Activated T-cell treated with anti-CD3 and anti-CD28 coated beads for 4 hours (primary cell): ENCODE results near the gene LINC00237.

Source experiments
- DNase-seq: peaks from one replicate; pipeline ENCODE4 v3.0.0-alpha.2; 2020

The LINC00237 gene

GRCh38 chr20:21106171-21107017, at the start of gene LINC00237:
Gene LINC00237, minus strand, starts transcription at chr20:21106358.
- no peak for DNase-seq

DNA sequence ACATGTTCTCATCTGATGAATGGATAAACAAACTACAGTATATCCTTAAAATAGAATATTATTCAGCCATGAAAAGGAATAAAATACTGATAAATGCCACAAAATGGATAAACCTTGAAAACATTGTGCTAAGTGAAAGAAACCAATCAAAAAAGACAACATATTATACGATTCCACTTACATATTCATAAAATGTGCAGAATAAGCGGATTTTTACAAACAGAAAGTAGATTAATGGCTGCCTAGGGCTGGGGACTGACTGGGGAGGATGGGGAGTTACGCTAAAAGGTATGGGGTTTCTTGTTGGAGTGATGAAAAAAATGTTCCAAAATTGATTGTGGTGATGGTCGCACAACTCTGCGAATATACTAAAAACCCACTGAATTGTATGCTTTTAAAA, 49.1 kb upstream of the LINC00237 start:
- DNase-seq, result no peak

- no peak for DNase-seq
Observed at GRCh38 chr20:21154692-21155091, 48.5 kb upstream of the LINC00237 start.

- DNase-seq, result no peak
Observed at GRCh38 chr20:21151791-21152190, 45.6 kb upstream of the LINC00237 start.

DNA sequence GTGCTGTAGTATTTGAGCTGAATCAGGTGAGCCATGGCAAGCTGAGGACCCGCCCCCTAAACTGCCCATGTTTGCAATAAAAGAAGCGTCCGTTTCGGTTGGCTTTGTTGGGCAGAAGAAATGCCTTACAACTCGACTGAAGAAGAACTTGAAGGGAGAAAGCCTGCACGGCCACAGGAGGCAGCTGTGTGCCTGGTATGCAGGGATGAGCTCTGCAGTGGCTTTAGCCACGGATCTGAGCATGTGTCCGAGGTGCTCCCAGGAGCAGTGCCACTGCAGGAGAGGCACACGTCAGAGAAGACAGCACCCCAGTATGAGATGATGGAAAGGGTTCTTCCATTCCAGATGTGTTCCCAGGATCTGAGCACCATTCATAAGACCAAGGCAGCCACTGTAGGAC, 43.2 kb upstream of the LINC00237 start:
- DNase-seq, result no peak

- DNase-seq, result no peak
Observed at GRCh38 chr20:21147593-21147992, 41.4 kb upstream of the LINC00237 start.

DNA sequence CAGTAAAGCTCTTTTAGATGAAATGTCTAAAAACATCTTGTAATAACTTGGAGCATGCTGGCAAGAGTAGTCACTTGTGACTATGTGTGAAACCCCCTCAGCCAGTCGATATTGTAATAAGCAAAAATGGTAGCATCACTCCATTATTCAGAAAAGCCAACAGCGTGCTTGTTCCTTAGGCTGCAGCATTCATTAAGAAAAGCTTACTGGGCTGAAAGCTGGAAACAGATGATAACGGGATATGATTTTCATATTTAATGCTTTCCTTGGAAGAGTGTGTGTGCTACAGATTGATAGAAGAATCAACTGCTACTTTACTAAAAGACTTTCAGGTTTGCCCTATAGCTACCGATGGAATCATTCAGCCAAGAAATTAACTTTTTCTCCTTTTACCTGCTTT, 40.1 kb upstream of the LINC00237 start:
- DNase-seq, result no peak

DNA sequence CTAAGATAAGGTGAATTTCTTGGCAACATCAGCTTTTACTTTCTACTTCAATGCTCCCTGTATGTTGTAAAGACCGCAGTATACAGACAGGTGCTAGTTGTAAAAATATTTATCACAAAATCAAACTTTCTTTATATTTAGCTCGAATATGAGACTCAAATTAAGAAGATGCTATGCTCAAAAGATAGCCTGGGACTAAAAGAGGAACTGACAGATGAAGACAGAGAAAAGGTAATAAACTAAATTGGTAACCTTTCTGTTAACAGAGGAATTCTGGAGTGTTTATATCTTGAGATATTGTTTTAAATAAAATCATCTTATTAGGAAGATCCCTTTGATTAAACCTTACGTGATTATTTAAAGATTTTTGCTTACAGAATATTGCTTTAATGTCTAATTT, 39.3 kb upstream of the LINC00237 start:
- DNase-seq, result no peak

GRCh38 chr20:21143194-21143890, 37.2 kb upstream of the LINC00237 start:
- no peak for DNase-seq

GRCh38 chr20:21141825-21142224, 35.7 kb upstream of the LINC00237 start:
- no peak for DNase-seq

DNA sequence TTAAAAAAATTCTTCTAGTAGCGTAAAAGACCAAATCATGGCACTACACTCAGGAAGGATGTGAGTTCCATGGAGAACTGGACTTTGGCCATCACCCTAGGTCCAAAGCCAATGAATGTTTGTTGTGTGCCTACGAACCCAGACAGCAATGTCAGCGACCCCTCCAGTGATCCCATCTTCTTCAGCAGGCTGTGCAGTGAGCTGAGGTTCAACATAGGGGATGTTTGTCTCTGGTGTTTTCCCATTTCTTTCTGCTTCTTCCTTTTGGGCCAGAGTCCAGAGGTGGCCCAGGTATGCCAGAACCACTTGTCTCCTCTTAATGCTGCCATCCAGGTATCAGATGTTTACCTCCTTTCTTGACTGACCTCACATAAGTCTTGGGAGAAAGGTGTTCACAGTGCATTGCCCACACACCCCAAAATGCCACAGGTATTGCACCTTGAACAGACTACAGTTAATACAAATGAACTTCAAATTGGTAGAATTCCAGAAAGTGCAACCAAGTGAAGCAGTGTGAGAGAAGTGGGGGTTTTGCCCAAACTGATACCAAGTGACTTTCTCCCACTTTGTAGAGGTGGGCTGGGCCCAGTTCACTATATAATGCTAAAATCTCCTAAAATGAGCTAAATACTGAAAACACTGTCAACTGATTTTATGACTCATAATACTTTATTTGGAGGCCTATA, 33.9 kb upstream of the LINC00237 start:
- no peak for DNase-seq

DNA sequence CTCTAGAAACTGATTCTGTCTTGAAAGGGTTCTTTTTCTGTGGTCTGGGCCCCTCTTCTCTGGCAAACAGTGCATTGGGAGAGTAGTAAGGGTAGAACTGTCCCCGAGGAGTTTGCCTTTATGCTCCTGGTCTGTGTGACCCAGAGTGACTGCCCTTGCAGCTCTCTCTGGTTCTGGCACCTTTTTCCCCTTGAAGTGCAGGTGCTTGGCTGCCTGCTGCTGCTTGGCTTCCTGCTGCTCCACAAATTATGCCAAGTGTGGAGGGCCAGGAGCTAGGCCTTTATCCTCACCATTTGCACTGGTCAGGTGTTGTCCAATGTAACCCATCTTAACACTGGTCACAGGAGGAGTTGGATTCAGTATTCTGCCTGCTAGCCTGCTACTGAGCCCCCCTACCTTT, 30.9 kb upstream of the LINC00237 start:
- DNase-seq, result no peak

GRCh38 chr20:21136015-21136732, 30.0 kb upstream of the LINC00237 start:
- DNase-seq, result no peak

- no peak for DNase-seq
Observed at GRCh38 chr20:21134883-21135493, 28.8 kb upstream of the LINC00237 start.

- DNase-seq, result no peak
Observed at GRCh38 chr20:21133917-21134622, 27.9 kb upstream of the LINC00237 start.

DNA sequence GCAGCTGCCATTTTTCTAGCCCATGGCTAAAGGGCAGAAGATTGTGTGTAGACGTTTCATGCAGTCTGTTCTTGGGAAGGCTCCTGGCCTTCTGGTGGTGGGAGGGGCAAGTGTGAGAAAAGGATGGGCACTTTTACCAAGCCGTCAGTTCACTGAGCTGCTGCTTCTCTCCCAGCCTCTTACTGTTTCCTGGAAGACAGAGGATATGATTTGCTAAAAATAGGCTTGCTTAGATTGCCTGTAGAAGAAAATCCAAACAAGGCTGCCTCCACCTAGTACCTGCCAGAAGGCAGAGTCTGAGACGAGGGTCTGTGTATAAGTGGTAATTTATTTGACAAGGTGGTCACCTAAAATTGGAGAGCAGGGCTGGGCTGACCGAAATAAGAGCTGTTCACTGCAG, 27.2 kb upstream of the LINC00237 start:
- no peak for DNase-seq

- no peak for DNase-seq
Observed at GRCh38 chr20:21129861-21130260, 23.7 kb upstream of the LINC00237 start.

GRCh38 chr20:21127201-21127981, 21.2 kb upstream of the LINC00237 start:
- no peak for DNase-seq

- DNase-seq, result no peak
Observed at GRCh38 chr20:21126581-21126870, 20.4 kb upstream of the LINC00237 start.

- peak; percentile 97 for DNase-seq
Observed at GRCh38 chr20:21125849-21126580, 19.9 kb upstream of the LINC00237 start, which contains the start of gene KIZ. Gene KIZ, plus strand, starts transcription at chr20:21126082. Its CDS starts 34 bp downstream, at chr20:21126116.
